ENCODE data around the gene PEDS1.

DNA sequence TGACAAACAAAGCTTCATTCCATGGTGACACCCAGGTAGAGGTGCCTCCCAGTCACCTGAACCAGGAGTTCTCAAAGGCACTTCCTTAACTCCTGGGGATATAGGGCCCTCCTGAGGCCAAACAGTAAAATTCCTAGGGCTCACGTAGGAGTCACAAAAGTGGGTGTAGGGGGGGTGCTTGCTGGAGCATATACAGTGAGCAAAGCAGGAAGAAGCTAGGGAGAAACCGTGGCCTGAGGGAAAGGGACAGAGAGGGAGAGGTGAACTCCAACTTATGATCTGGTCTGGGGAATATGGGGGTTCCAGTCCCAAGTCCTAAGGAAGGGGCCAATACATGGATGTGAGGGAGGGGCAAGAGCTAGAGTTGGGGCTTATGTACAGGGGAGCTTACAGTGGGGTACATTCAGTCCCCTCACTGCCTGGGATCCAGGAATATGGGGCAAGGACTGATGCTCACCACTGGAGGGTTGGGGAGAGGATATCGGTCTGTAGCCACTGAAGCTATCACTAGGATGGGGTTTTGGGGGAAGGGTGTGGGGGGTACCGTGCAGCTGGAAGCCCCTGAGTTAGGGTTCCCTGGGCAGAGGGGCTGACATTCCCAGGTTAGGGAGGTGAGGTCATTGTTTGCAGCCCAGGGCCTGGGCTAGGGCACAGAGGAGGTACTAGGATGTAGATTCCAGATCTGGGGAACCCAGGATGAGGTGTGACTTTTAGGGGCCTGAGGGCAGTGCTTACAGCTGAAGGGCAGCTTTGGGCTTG lies 950 bp downstream of the PEDS1 start:
- no peak for TF ChIP-seq EZH2 (IDR thresholded peaks at IDR 0.05; ENCODE audit: insufficient read depth, poor library complexity, severe bottlenecking)
- TF ChIP-seq EZH2phosphoT487 (IDR thresholded peaks at IDR 0.05; ENCODE audit: insufficient read depth, low read depth): no peak
